Spleen (tissue), 11 donors: ENCODE data around the gene KLHDC8A. TPM values are rescaled to one million over a fixed set of nuclear protein-coding genes. Genes with fewer than 3 reads are reported as not detected.

Experiments
- DNase-seq: peaks from one replicate; pipeline ENCODE4 v3.0.0-alpha.2; 2020
- H3K27ac ChIP-seq, 8 donors: fragments of 200-600 bp; sonication (generic) in 7 of 8; 1 replicate in 4 of 8; 2 replicates in 4 of 8; pipeline versions ENCODE4 v1.5.0 to v1.8.0; 2016 to 2021; ENCODE audit warnings: inconsistent platforms in 4 of 8, mild to moderate bottlenecking in 4 of 8, moderate library complexity in 1 of 8
- H3K27me3 ChIP-seq, 7 donors: fragments of 200-600 bp; sonication (generic) in 6 of 7; replicated peaks in 1 of 7; 1 replicate in 4 of 7; 2 replicates in 3 of 7; pipeline versions ENCODE4 v1.5.0 to v1.8.0; 2016 to 2021; ENCODE audit warnings: inconsistent platforms in 3 of 7, mild to moderate bottlenecking in 1 of 7
- H3K36me3 ChIP-seq, 6 donors: fragments of 200-600 bp; sonication (generic) in 5 of 6; 1 replicate in 4 of 6; 2 replicates in 2 of 6; pipeline versions ENCODE4 v1.5.0 to v1.8.0; 2016 to 2021; ENCODE audit warnings: inconsistent platforms in 2 of 6
- H3K4me1 ChIP-seq, 6 donors: fragments of 200-600 bp; sonication (generic) in 5 of 6; 1 replicate in 3 of 6; 2 replicates in 3 of 6; pipeline versions ENCODE4 v1.5.0 to v1.8.0; 2016 to 2021; ENCODE audit warnings: inconsistent platforms in 3 of 6
- H3K4me3 ChIP-seq, 8 donors: fragments of 200-600 bp; sonication (generic) in 7 of 8; 1 replicate in 4 of 8; 2 replicates in 4 of 8; pipeline versions ENCODE4 v1.5.0 to v1.8.0; 2016 to 2021; ENCODE audit warnings: inconsistent platforms in 4 of 8, mild to moderate bottlenecking in 4 of 8, moderate library complexity in 2 of 8
- H3K9me3 ChIP-seq, 8 donors: fragments of 200-600 bp; sonication (generic) in 7 of 8; 1 replicate in 4 of 8; 2 replicates in 4 of 8; pipeline versions ENCODE4 v1.5.0 to v1.8.0; 2016 to 2021; ENCODE audit warnings: inconsistent platforms in 4 of 8
- CTCF ChIP-seq, 11 experiments: fragments of 200-600 bp in 7 of 11; fragments of 450-650 bp in 4 of 11; sonication (generic) in 4 of 11; IDR thresholded peaks in 8 of 11; conservative IDR thresholded peaks in 3 of 11; 1 replicate in 7 of 11; 2 replicates in 4 of 11; pipeline versions ENCODE4 v1.4.0 to v1.8.0; 2016 to 2021; ENCODE audit warnings: antibody characterized with exemption in 11 of 11, inconsistent platforms in 4 of 11, mild to moderate bottlenecking in 1 of 11
- POLR2A ChIP-seq, 3 donors: fragments of 450-650 bp; IDR thresholded peaks; one replicate each; pipeline ENCODE4 v1.5.1; 2017; ENCODE audit warnings: antibody characterized with exemption in 3 of 3, mild to moderate bottlenecking in 1 of 3
- POLR2AphosphoS5 ChIP-seq, 3 donors: sonication (generic); formaldehyde crosslinking; IDR thresholded peaks; one replicate each; pipeline ENCODE4 v1.5.1; 2017; ENCODE audit warnings: antibody characterized with exemption in 3 of 3
- WGBS, 5 donors: extraction: QIAGEN DNeasy Blood & Tissue Kit in 3 of 5; methylation state at CpG; one replicate each; pipeline versions ENCODE4 v1.1.5 to v1.1.7; 2013 to 2018; 5-methylcytosine and 5-hydroxymethylcytosine counted together
- intact Hi-C: fragments of 100-400 bp; cut with DNase I; formaldehyde crosslinking; loops from one replicate; pipeline ENCODE4 v1.15.0; 2023; ENCODE audit warnings: low total_unique reads
- polyA plus RNA-seq, 3 donors: library from polyadenylated mRNA; stranded (reverse); fragments of 200-250 nt; gene quantifications; one replicate each; pipeline ENCODE4 v1.2.1, GENCODE V29; 2013
- total RNA-seq, 7 donors: library from RNA; depleted of rRNA in 3 of 7; stranded (reverse); fragments of >200 nt in 3 of 7; fragmentation: NEBNext Ultra II Directional in 4 of 7; extraction: Animal tissue kit (Norgen Biotek cat#: 25700) in 4 of 7; gene quantifications; one replicate each; pipeline versions ENCODE4 v1.1.0 to v1.2.1, GENCODE V29; 2016 to 2021
- donor health status: healthy with polysubstance abuse.
- donor health status: DM: no; HTN: no; CAD: no; lungs with moderate emphysema.
- donor health status: DM: no; HTN: no; CAD: no.
- donor health status: Bipolar disorder and iron deficiency.
- donor health status: healthy.
- donor health status: DM: no; HTN: no; CAD: no.
- donor health status: DM: yes; HTN: yes; CAD: no.

Gene KLHDC8A
- total and polyA plus RNA-seq, 10 donors, result 0.17 to 2.8 (median 0.48) TPM; not detected in 3

GRCh38 chr1:205335692-205336091 is 21.0 kb downstream of the KLHDC8A start:
- no peak overlapping the region for H3K27ac ChIP-seq
- no peaks in the 10 kb centered on the region for H3K9me3 ChIP-seq
- no peaks in the 10 kb centered on the region for H3K27me3 ChIP-seq
- WGBS, 5 donors, result 4 to 14% (median 8%) methylated on average over 4 of the region's 4 CpGs
- peaks cover 0 to 5% (median 0%) of the 10 kb centered on the region in 6 donors for H3K4me1 ChIP-seq
- peak; percentile 94 for DNase-seq
- TF ChIP-seq POLR2AphosphoS5 (IDR thresholded peaks at IDR 0.05), result peak in 1 of 3 donors; percentile 24
- no peak for TF ChIP-seq POLR2A (IDR thresholded peaks at IDR 0.05)
- peak; percentile 74 to 96 (median 93) for TF ChIP-seq CTCF (IDR thresholded peaks at IDR 0.05 in 8 of 11, conservative IDR thresholded peaks at IDR 0.05 in 3 of 11)
- H3K36me3 ChIP-seq, result no peaks in the 10 kb centered on the region
- intact Hi-C loops, result no loop called here
- no peak overlapping the region for H3K4me3 ChIP-seq

- intact Hi-C loops, result no loop called here
- TF ChIP-seq POLR2A (IDR thresholded peaks at IDR 0.05) (no peak), POLR2AphosphoS5 (IDR thresholded peaks at IDR 0.05) (no peak), CTCF (IDR thresholded peaks at IDR 0.05 in 8 of 11, conservative IDR thresholded peaks at IDR 0.05 in 3 of 11) (no peak)
- Histone ChIP-seq H3K4me1 (peaks cover 0 to 5% (median 0%) of the 10 kb centered on the region in 6 donors), H3K4me3 (no peak overlapping the region), H3K27me3 (peaks cover 0 to 6% (median 0%) of the 10 kb centered on the region in 7 donors), H3K27ac (no peak overlapping the region), H3K36me3 (no peaks in the 10 kb centered on the region), H3K9me3 (no peaks in the 10 kb centered on the region)
- WGBS, 5 donors, result 86 to 92% (median 88%) methylated on average over 11 of the region's 11 CpGs
- no peak for DNase-seq
Measured at GRCh38 chr1:205332015-205332791, 24.5 kb downstream of the KLHDC8A start.

GRCh38 chr1:205330150-205330549 is 26.6 kb downstream of the KLHDC8A start:
- H3K9me3 ChIP-seq, result no peaks in the 10 kb centered on the region
- H3K4me1 ChIP-seq, result peaks cover 3 to 8% (median 6%) of the 10 kb centered on the region in 6 donors
- no peaks in the 10 kb centered on the region for H3K36me3 ChIP-seq
- 63 to 79% (median 71%) methylated on average over 2 of the region's 2 CpGs for WGBS, 5 donors
- H3K4me3 ChIP-seq, result no peak overlapping the region
- TF ChIP-seq CTCF (IDR thresholded peaks at IDR 0.05 in 8 of 11, conservative IDR thresholded peaks at IDR 0.05 in 3 of 11), result no peak
- TF ChIP-seq POLR2AphosphoS5 (IDR thresholded peaks at IDR 0.05), result no peak
- no peak for TF ChIP-seq POLR2A (IDR thresholded peaks at IDR 0.05)
- no peak overlapping the region for H3K27ac ChIP-seq
- DNase-seq, result no peak
- intact Hi-C loops, result no loop called here
- H3K27me3 ChIP-seq, result peaks cover 0 to 12% (median 0%) of the 10 kb centered on the region in 7 donors

GRCh38 chr1:205329719-205330118 is 27.0 kb downstream of the KLHDC8A start:
- Histone ChIP-seq H3K27me3 (peaks cover 0 to 12% (median 0%) of the 10 kb centered on the region in 7 donors), H3K27ac (no peak overlapping the region), H3K36me3 (no peaks in the 10 kb centered on the region), H3K4me3 (no peak overlapping the region), H3K9me3 (no peaks in the 10 kb centered on the region), H3K4me1 (peaks cover 6 to 13% (median 10%) of the 10 kb centered on the region in 6 donors)
- intact Hi-C loops, result no loop called here
- TF ChIP-seq POLR2A (IDR thresholded peaks at IDR 0.05), result no peak
- WGBS, 5 donors, result 77 to 93% (median 80%) methylated on average over 3 to 5 of the region's 5 CpGs
- no peak for DNase-seq
